NT2/D1 (cell line): ENCODE data around the gene CYB561A3.

Experiments used
- SUZ12 ChIP-seq: IDR thresholded peaks from 2 replicates; pipeline ENCODE4 v1.6.1; 2011; ENCODE audit not compliant: insufficient read length, insufficient read depth; ENCODE audit errors: extremely low read depth
- YY1 ChIP-seq: IDR thresholded peaks from 2 replicates; pipeline ENCODE4 v1.6.1; 2011; ENCODE audit not compliant: insufficient read length, insufficient read depth
- ZNF274 ChIP-seq: IDR thresholded peaks from 2 replicates; pipeline ENCODE4 v1.6.1; 2011; ENCODE audit warnings: mild to moderate bottlenecking, low read depth, low read length

- no peak for TF ChIP-seq SUZ12
- TF ChIP-seq YY1: no peak
- TF ChIP-seq ZNF274: no peak
Observed at GRCh38 chr11:61368646-61369045, 7.0 kb upstream of the CYB561A3 start.
